Prostate gland (tissue), 2 donors: ENCODE results near the gene XRCC2. TPM values are rescaled to one million over a fixed set of nuclear protein-coding genes. Genes with fewer than 3 reads are reported as not detected.
"Not testable (repeated sequence)": the region's sequence is repeated elsewhere in the genome, so short reads cannot be mapped to it uniquely, and the experiment has no call there.

Experiments used
- DNase-seq: peaks from one replicate; pipeline ENCODE4 v3.0.0-alpha.2; 2019; ENCODE audit warnings: low spot score
- H3K27ac ChIP-seq, 2 donors: fragments of 200-600 bp; sonication (generic); 2 replicates each; pipeline ENCODE4 v1.5.1; 2017 to 2019
- H3K27me3 ChIP-seq: fragments of 200-600 bp; sonication (generic); replicated peaks from 2 replicates; pipeline ENCODE4 v1.5.1; 2019; ENCODE audit not compliant: insufficient read depth
- H3K36me3 ChIP-seq, 2 donors: fragments of 200-600 bp; sonication (generic); 1 replicate in 1 of 2; 2 replicates in 1 of 2; pipeline versions ENCODE4 v1.5.1 to v1.8.1; 2017 to 2019
- H3K4me1 ChIP-seq: fragments of 200-600 bp; sonication (generic); replicated peaks from 2 replicates; pipeline ENCODE4 v1.5.1; 2019
- H3K4me3 ChIP-seq, 2 donors: fragments of 200-600 bp; sonication (generic); 2 replicates each; pipeline ENCODE4 v1.5.1; 2017 to 2019
- H3K9me3 ChIP-seq: fragments of 200-600 bp; sonication (generic); 2 replicates; pipeline ENCODE4 v1.5.1; 2017
- POLR2A ChIP-seq: fragments of 450-650 bp; IDR thresholded peaks from one replicate; pipeline ENCODE4 v1.6.1; 2016; ENCODE audit warnings: antibody characterized with exemption, mild to moderate bottlenecking
- POLR2AphosphoS5 ChIP-seq: sonication (generic); formaldehyde crosslinking; IDR thresholded peaks from one replicate; pipeline ENCODE4 v1.6.1; 2017; ENCODE audit warnings: antibody characterized with exemption
- WGBS: methylation state at CpG from one replicate; pipeline ENCODE4 v1.1.5; 2018; 5-methylcytosine and 5-hydroxymethylcytosine counted together
- intact Hi-C: fragments of 100-400 bp; cut with DNase I; formaldehyde crosslinking; loops from one replicate; pipeline ENCODE4 v1.14.2; 2022
- total RNA-seq, 2 donors: library from RNA; depleted of rRNA; stranded (reverse); fragments of >200 nt; gene quantifications; one replicate each; pipeline ENCODE4 v1.1.0, GENCODE V29; 2016
- TF ChIP-seq, protein P1 (sequence below), 4 experiments: fragments of 200-600 bp in 2 of 4; fragments of 450-650 bp in 2 of 4; sonication (generic) in 2 of 4; IDR thresholded peaks; 1 replicate in 3 of 4; 2 replicates in 1 of 4; pipeline ENCODE4 v1.5.1; 2016 to 2019; ENCODE audit warnings: antibody characterized with exemption in 4 of 4, mild to moderate bottlenecking in 2 of 4, moderate library complexity in 2 of 4

The XRCC2 gene
- total RNA-seq, 2 donors from 2014 or later = 0.91 to 1.6 TPM

DNA sequence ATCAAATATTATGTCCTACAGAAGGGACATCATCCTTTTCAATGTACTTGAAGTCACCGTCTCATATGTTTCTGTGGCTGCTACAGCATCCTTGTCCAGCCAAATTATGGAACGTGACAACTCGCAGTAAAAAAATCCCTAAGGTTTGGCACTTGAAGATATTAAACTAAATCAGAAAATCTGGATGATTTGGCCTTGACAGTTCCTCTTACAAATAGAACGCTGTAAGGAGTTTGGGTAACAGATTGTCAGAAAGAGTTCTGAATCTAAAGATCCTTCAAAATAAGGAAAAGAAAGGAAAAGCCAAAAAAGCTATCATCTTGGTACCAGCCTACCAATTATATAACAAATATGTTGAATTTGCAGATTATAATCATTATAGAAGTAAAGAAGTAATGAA lies 21.0 kb downstream of the XRCC2 start:
- intact Hi-C loops = no loop called here
- 92% methylated on average over 4 of the region's 4 CpGs for WGBS
- TF ChIP-seq POLR2A = no peak
- TF ChIP-seq POLR2AphosphoS5 = no peak
- TF ChIP-seq, protein P1, sequence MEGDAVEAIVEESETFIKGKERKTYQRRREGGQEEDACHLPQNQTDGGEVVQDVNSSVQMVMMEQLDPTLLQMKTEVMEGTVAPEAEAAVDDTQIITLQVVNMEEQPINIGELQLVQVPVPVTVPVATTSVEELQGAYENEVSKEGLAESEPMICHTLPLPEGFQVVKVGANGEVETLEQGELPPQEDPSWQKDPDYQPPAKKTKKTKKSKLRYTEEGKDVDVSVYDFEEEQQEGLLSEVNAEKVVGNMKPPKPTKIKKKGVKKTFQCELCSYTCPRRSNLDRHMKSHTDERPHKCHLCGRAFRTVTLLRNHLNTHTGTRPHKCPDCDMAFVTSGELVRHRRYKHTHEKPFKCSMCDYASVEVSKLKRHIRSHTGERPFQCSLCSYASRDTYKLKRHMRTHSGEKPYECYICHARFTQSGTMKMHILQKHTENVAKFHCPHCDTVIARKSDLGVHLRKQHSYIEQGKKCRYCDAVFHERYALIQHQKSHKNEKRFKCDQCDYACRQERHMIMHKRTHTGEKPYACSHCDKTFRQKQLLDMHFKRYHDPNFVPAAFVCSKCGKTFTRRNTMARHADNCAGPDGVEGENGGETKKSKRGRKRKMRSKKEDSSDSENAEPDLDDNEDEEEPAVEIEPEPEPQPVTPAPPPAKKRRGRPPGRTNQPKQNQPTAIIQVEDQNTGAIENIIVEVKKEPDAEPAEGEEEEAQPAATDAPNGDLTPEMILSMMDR (IDR thresholded peaks at IDR 0.05) = no peak

DNA sequence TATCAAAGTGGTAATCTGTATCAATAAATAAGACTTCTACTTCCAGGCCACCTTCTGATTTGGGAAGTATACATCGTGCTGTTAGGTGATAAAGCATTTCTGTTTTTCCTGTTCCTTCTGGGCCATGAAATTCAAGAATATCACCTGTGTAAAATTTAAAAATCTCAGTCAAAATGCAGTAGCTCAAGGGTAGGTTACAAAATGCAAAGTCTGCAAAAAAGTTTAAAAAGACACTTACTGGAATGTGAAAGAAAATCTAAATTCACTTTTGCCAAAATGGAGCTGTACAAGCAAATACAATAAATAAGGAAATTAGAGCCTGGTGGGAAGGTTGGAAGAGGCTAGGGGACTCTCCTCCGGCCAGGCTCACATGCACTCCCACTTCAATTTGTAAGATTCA lies 26.7 kb downstream of the XRCC2 start:
- no peak overlapping the region for H3K27ac ChIP-seq
- no peaks in the 10 kb centered on the region for H3K9me3 ChIP-seq
- H3K36me3 ChIP-seq = no peaks in the 10 kb centered on the region
- no peak for TF ChIP-seq POLR2A
- TF ChIP-seq, protein P1 (IDR thresholded peaks at IDR 0.05) = no peak
- TF ChIP-seq POLR2AphosphoS5 = no peak
- WGBS = 87% methylated on average over 2 of the region's 2 CpGs
- no peak for DNase-seq
- no peaks in the 10 kb centered on the region for H3K27me3 ChIP-seq
- intact Hi-C loops = no loop called here
- no peak overlapping the region for H3K4me3 ChIP-seq
- no peaks in the 10 kb centered on the region for H3K4me1 ChIP-seq

More for the DNA sequence above, 21.0 kb downstream of the XRCC2 start:
- no peaks in the 10 kb centered on the region for H3K27me3 ChIP-seq
- H3K4me3 ChIP-seq = no peak overlapping the region
- H3K9me3 ChIP-seq = no peaks in the 10 kb centered on the region
- H3K4me1 ChIP-seq = no peaks in the 10 kb centered on the region
- DNase-seq = no peak
- H3K27ac ChIP-seq = no peak overlapping the region
- H3K36me3 ChIP-seq = no peaks in the 10 kb centered on the region

- H3K4me3 ChIP-seq = no peak overlapping the region
- no peak for DNase-seq
- no peaks in the 10 kb centered on the region for H3K4me1 ChIP-seq
- no peaks in the 10 kb centered on the region for H3K36me3 ChIP-seq
- WGBS = 99% methylated on average over 3 of the region's 3 CpGs
- no peaks in the 10 kb centered on the region for H3K27me3 ChIP-seq
- intact Hi-C loops = no loop called here
- no peaks in the 10 kb centered on the region for H3K9me3 ChIP-seq
- TF ChIP-seq POLR2A (no peak), POLR2AphosphoS5 (no peak)
- TF ChIP-seq, protein P1 (IDR thresholded peaks at IDR 0.05) = no peak
- no peak overlapping the region for H3K27ac ChIP-seq
Measured at GRCh38 chr7:152647009-152647408, 28.9 kb downstream of the XRCC2 start.

DNA sequence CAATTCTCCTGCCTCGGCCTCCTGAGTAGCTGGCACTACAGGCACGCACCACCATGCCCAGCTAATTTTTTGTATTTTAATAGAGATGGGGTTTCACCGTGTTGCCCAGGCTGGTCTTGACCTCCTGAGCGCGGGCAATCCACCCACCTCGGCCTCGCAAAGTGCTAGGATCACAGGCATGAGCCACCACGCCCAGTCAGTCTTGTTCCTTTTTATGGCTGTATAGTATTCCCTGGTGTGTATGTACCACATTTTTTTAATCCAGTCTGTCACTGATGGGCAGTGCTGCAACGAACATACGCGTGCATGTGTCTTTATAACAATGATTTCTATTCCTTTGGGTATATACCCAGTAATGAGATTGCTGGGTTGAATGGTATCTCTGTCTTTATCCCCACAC lies 29.4 kb downstream of the XRCC2 start:
- H3K4me1 ChIP-seq, H3K27me3 ChIP-seq, DNase-seq, H3K27ac ChIP-seq, H3K9me3 ChIP-seq, intact Hi-C loops, H3K36me3 ChIP-seq, H3K4me3 ChIP-seq: not testable (repeated sequence)
- WGBS = 97% methylated on average over 11 of the region's 11 CpGs

DNA sequence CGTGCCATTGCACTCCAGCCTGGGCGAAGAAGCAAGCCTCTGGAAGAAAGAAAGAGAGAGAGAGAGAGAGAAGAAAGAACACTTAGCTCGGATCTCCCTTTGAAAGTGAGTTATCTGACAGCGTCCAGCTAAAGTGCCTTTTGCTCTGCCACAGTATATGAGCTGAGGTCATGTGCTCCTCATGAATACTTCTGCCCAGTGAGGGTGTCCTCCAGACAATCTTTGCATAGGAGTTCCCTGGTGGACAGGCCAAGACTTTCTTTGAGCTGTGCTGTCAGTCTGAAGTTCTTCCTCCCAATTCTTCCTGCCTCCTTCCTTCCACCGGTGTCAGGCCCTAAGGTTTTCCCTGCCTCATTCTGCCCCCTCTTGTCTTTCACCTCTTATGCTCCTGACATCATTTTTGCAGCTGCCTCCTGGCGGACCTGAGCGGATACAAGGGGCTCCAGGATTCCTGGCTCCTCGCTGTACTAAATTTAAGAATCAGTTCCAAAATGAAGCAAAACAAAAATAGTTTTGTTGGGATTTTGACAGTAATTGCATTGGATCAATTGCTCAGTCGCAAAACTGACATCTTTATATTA lies 31.9 kb downstream of the XRCC2 start:
- no peak for TF ChIP-seq POLR2A
- TF ChIP-seq, protein P1 (IDR thresholded peaks at IDR 0.05) = no peak
- TF ChIP-seq POLR2AphosphoS5 = no peak
- 92% methylated on average over 9 of the region's 9 CpGs for WGBS
- intact Hi-C loops = no loop called here

More for the DNA sequence above, 31.9 kb downstream of the XRCC2 start:
- Histone ChIP-seq H3K27me3 (no peaks in the 10 kb centered on the region), H3K27ac (no peak overlapping the region), H3K4me1 (no peaks in the 10 kb centered on the region), H3K4me3 (no peak overlapping the region), H3K9me3 (no peaks in the 10 kb centered on the region), H3K36me3 (no peaks in the 10 kb centered on the region)
- no peak for DNase-seq
